Ecto neural progenitor cell (in vitro differentiated cells): Measurements from ENCODE around the gene GJD4.

Source experiments
- DNase-seq: peaks from one replicate; pipeline ENCODE4 v3.0.0-alpha.2; 2018; ENCODE audit warnings: low spot score

The GJD4 gene

GRCh38 chr10:35626971-35627507 is 21.9 kb downstream of the GJD4 start:
- DNase-seq: no peak

GRCh38 chr10:35631404-35631803 is 26.3 kb downstream of the GJD4 start:
- DNase-seq: no peak

- DNase-seq: no peak
Measured at GRCh38 chr10:35632027-35632426, 26.9 kb downstream of the GJD4 start.

- DNase-seq: no peak
Measured at GRCh38 chr10:35633006-35633980, 28.2 kb downstream of the GJD4 start.

- DNase-seq: peak; percentile 65
Measured at GRCh38 chr10:35635576-35635975, 30.4 kb downstream of the GJD4 start.

- DNase-seq: no peak
Measured at GRCh38 chr10:35636956-35637355, 31.8 kb downstream of the GJD4 start.

GRCh38 chr10:35637462-35637861 is 32.3 kb downstream of the GJD4 start:
- peak; percentile 74 for DNase-seq

- no peak for DNase-seq
Measured at GRCh38 chr10:35638101-35638500, 33.0 kb downstream of the GJD4 start.

- DNase-seq: peak; percentile 54
Measured at GRCh38 chr10:35639021-35639727, 34.0 kb downstream of the GJD4 start.

- DNase-seq: peak; percentile 72
Measured at GRCh38 chr10:35639728-35640401, 34.7 kb downstream of the GJD4 start.

- DNase-seq: peak; percentile 82
Measured at GRCh38 chr10:35640474-35640873, 35.3 kb downstream of the GJD4 start.

GRCh38 chr10:35640951-35641675 is 36.0 kb downstream of the GJD4 start:
- DNase-seq: peak; percentile 83

GRCh38 chr10:35641676-35642034 is 36.5 kb downstream of the GJD4 start:
- no peak for DNase-seq

- DNase-seq: peak; percentile 93
Measured at GRCh38 chr10:35642035-35642792, 37.1 kb downstream of the GJD4 start, which contains the start of gene FZD8. Gene FZD8, minus strand, starts transcription at chr10:35642296. Its CDS starts 867 bp downstream, at chr10:35641429.

GRCh38 chr10:35642793-35643114 is 37.6 kb downstream of the GJD4 start:
- DNase-seq: no peak

GRCh38 chr10:35643151-35644049 is 38.3 kb downstream of the GJD4 start:
- peak; percentile 69 for DNase-seq

GRCh38 chr10:35644050-35644950 is 39.2 kb downstream of the GJD4 start:
- DNase-seq: no peak

- no peak for DNase-seq
Measured at GRCh38 chr10:35650894-35651293, 45.8 kb downstream of the GJD4 start.

GRCh38 chr10:35652824-35653223 is 47.7 kb downstream of the GJD4 start:
- DNase-seq: no peak
